ENCODE data around the gene P2RX1. TPM values are rescaled to one million over a fixed set of nuclear protein-coding genes. Genes with fewer than 3 reads are reported as not detected.

Gene P2RX1
- total and polyA plus RNA-seq, 2 of the 4 experiments (the other 2 are of a cell fraction): not detected

GRCh38 chr17:3919123-3919624 lies 2.9 kb upstream of the P2RX1 start:
- Histone ChIP-seq H2BK120ac (ENCODE audit: low read depth, low read length) (no peak overlapping the region), H4K20me1 (ENCODE audit: insufficient read depth, low read length) (no peaks in the 10 kb centered on the region), H3K27me3 (ENCODE audit: control insufficient read depth, insufficient read depth, low read length) (peaks cover under 1% of the 10 kb centered on the region; the same call in 1 of the 2 replicates), H4K8ac (ENCODE audit: low read depth in 2 of 2, low read length in 2 of 2) (no peak overlapping the region), H3K9ac (ENCODE audit: low read depth, low read length) (no peak overlapping the region), H3K4me3 (ENCODE audit: insufficient read depth, low read depth, low read length) (no peak overlapping the region), H3K79me1 (ENCODE audit: low read depth in 1 of 2, low read length in 2 of 2) (no peaks in the 10 kb centered on the region), H3K36me3 (ENCODE audit: control insufficient read depth, insufficient read depth, low read length) (no peaks in the 10 kb centered on the region), H3K4me1 (ENCODE audit: control insufficient read depth, insufficient read depth, low read length) (peaks cover 5% of the 10 kb centered on the region; the same call in 1 of the 2 replicates), H3K14ac (replicated peaks; ENCODE audit: low read depth, low read length) (no peak overlapping the region), H3K9me3 (ENCODE audit: control insufficient read depth, insufficient read depth, low read length) (no peaks in the 10 kb centered on the region), H3K27ac (ENCODE audit: insufficient read depth, low read length) (no peak overlapping the region), H3K56ac (ENCODE audit: extremely low read depth, insufficient read depth, low read length) (no peak overlapping the region), H3K4me2 (ENCODE audit: low read depth, low read length) (no peak overlapping the region), H4K91ac (ENCODE audit: insufficient read depth, low read depth, low read length) (no peak overlapping the region), H3K9me1 (ENCODE audit: insufficient read depth, low read length) (no peaks in the 10 kb centered on the region), H2BK15ac (ENCODE audit: low read depth, low read length) (no peak overlapping the region), H2AK9ac (replicated peaks; ENCODE audit: low read depth, low read length, poor library complexity) (no peak overlapping the region), H2BK20ac (ENCODE audit: low read depth, low read length) (no peak overlapping the region), H4K5ac (ENCODE audit: low read depth, low read length) (no peak overlapping the region), H2BK5ac (ENCODE audit: low read depth, low read length, poor library complexity, severe bottlenecking) (no peak overlapping the region), H3K18ac (ENCODE audit: low read depth, low read length) (no peak overlapping the region), H2AK5ac (ENCODE audit: low read depth, low read length) (no peak overlapping the region), H2AFZ (replicated peaks; ENCODE audit: low read length, poor library complexity) (no peak overlapping the region), H3K23ac (ENCODE audit: low read depth, low read length) (no peak overlapping the region), H3K4ac (ENCODE audit: low read depth, low read length) (no peak overlapping the region)
- ATAC-seq (ENCODE audit: low read depth): no peak
- intact Hi-C loops (cut with micrococcal nuclease): no loop called here
- in situ Hi-C loops (cut with MboI; ENCODE audit: low sequenced_read_pairs): no loop called here
- dilution Hi-C loops (cut with HindIII; ENCODE audit: low sequenced_read_pairs, unreplicated experiment): no loop called here
- no peak for DNase-seq
- 86% methylated on average over 11 of the region's 22 CpGs; no CpG with 5 or more reads in 1 of the 2 experiments for WGBS, 2 experiments (ENCODE audit: extremely low coverage in 2 of 2, insufficient read length in 1 of 2)
- TF ChIP-seq USF2 (IDR thresholded peaks at IDR 0.05; ENCODE audit: low read depth, low read length) (no peak), BHLHE40 (IDR thresholded peaks at IDR 0.05; ENCODE audit: low read depth, low read length) (no peak), RFX5 (IDR thresholded peaks at IDR 0.05; ENCODE audit: low read depth, low read length) (no peak), SMC3 (IDR thresholded peaks at IDR 0.05; ENCODE audit: low read depth, low read length) (no peak), ELK1 (IDR thresholded peaks at IDR 0.05; ENCODE audit: borderline replicate concordance, low read depth, low read length) (no peak), MXI1 (IDR thresholded peaks at IDR 0.05; ENCODE audit: borderline replicate concordance, low read depth, low read length) (no peak), MAZ (IDR thresholded peaks at IDR 0.05; ENCODE audit: borderline replicate concordance, low read depth, low read length) (no peak), RCOR1 (IDR thresholded peaks at IDR 0.05; ENCODE audit: insufficient replicate concordance, low read length) (no peak), MAFK (IDR thresholded peaks at IDR 0.05; ENCODE audit: low read depth, low read length) (no peak), NFE2L2 (IDR thresholded peaks at IDR 0.05; ENCODE audit: low read depth, low read length) (no peak), CHD1 (IDR thresholded peaks at IDR 0.05; ENCODE audit: low read depth, low read length) (no peak), FOS (IDR thresholded peaks at IDR 0.05; ENCODE audit: low read depth, low read length) (no peak), POLR2A (IDR thresholded peaks at IDR 0.05; ENCODE audit: low read depth, low read length) (no peak), RAD21 (IDR thresholded peaks at IDR 0.05; ENCODE audit: low read length) (no peak), CTCF (conservative IDR thresholded peaks at IDR 0.05; ENCODE audit: low read depth, low read length) (no peak)
- CTCF ChIA-PET: no interaction called here
- no TSS peak for BruUV-seq (replicated peaks)
- POLR2A ChIA-PET (ENCODE audit: unreplicated experiment): no interaction called here
